ENCODE measurements around the gene NRARP. TPM values are rescaled to one million over a fixed set of nuclear protein-coding genes. Genes with fewer than 3 reads are reported as not detected.

Gene NRARP
- total RNA-seq, 2 experiments from 2014 or later = 0.96 to 1.4 TPM

DNA sequence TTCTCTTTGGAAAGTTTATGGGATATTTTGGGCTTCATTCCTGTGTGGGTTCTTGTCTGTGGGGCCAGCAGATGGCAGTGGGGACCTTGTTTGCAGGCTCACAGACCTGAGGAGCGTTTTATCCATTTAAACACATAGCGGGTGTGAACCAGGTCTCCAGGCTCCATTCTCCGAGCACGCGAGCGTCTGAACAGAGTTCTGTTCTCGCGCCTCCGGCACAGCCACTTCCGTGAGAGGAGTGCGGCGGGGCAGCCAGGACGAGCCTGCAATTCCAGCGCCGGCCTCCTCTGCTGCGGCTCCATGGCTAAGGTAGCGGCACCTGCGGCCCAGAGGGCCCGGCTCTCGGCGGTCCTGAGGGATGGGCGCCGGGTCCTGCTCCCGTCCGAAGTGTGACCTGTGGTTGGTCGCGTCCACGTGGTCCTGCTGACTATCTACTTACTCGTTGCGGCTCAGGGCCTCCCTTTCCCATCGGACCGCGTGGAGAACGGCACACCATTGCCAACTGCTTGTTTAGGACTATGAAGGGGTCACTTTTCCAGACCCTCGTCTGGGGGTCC lies 7.3 kb downstream of the NRARP start:
- H3K36me3 Mint-ChIP-seq (ENCODE audit: low read depth) = no peaks in the 10 kb centered on the region
- Histone ChIP-seq H3K27ac (ENCODE audit: low read depth in 1 of 2, low read length in 2 of 2) (no peak overlapping the region), H3K9me3 (ENCODE audit: control insufficient read depth in 1 of 2, insufficient read depth in 1 of 2, low read length in 2 of 2) (peaks cover 0 to 27% of the 10 kb centered on the region in 2 experiments), H3K4me3 (ENCODE audit: low read length) (peak overlapping the region; percentile 17), H3K36me3 (ENCODE audit: insufficient read depth, low read length) (no peaks in the 10 kb centered on the region), H3K4me1 (ENCODE audit: insufficient read depth, low read length) (peaks cover 15% of the 10 kb centered on the region), H3K27me3 (ENCODE audit: control insufficient read depth in 1 of 2, insufficient read depth in 2 of 2, low read length in 2 of 2) (peaks cover 57 to 60% of the 10 kb centered on the region in 2 experiments)
- no peak overlapping the region for H3K27ac Mint-ChIP-seq
- H3K9me3 Mint-ChIP-seq = no peaks in the 10 kb centered on the region
- no peaks in the 10 kb centered on the region for H3K4me1 Mint-ChIP-seq (ENCODE audit: low read depth)
- CTCF ChIA-PET = no interaction called here
- ATAC-seq (ENCODE audit: poor library complexity) = peak; percentile 37
- intact Hi-C loops (cut with DNase I, micrococcal nuclease) = loop anchor here (2.0 to 5.0 kb wide), 3 partner anchors 112 to 232 kb away; no protein-coding TSS in a partner anchor
- peak overlapping the region; percentile 34 for H3K4me3 Mint-ChIP-seq
- POLR2A ChIA-PET = no interaction called here
- TF ChIP-seq, protein P1, sequence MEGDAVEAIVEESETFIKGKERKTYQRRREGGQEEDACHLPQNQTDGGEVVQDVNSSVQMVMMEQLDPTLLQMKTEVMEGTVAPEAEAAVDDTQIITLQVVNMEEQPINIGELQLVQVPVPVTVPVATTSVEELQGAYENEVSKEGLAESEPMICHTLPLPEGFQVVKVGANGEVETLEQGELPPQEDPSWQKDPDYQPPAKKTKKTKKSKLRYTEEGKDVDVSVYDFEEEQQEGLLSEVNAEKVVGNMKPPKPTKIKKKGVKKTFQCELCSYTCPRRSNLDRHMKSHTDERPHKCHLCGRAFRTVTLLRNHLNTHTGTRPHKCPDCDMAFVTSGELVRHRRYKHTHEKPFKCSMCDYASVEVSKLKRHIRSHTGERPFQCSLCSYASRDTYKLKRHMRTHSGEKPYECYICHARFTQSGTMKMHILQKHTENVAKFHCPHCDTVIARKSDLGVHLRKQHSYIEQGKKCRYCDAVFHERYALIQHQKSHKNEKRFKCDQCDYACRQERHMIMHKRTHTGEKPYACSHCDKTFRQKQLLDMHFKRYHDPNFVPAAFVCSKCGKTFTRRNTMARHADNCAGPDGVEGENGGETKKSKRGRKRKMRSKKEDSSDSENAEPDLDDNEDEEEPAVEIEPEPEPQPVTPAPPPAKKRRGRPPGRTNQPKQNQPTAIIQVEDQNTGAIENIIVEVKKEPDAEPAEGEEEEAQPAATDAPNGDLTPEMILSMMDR (IDR thresholded peaks at IDR 0.05) = no peak
- peaks cover 38% of the 10 kb centered on the region for H3K27me3 Mint-ChIP-seq
- DNase-seq = peak in 2 of 14 experiments; percentile 28 to 36

DNA sequence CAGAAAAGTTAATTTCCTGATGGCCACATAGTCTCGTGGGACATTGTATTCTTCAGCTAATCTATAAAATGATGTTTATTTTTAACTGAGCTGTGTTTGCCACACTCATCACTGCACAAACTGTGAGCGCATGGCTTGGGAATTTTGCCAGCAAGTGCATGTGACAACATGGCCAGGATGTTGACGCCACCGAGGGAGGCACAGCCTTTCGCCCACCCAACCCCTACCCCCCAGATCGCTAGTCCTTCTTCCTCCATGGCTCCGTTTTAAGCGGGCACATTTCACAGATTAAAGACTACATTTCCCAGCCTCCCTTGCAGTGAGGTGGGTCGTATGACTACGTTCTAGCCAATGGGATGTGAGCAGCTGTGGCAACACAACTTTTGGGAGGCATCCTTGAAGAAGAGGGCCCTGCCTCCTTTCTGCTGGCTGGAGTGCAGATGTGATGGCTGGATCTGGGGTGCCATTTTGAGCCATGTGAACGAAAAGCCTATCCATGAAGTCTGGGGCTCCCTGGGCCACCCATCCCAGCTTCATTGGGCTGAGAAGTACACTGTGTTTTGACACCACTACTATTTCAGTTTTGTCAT lies 7.9 kb downstream of the NRARP start:
- peaks cover 38% of the 10 kb centered on the region for H3K27me3 Mint-ChIP-seq
- TF ChIP-seq, protein P1 (IDR thresholded peaks at IDR 0.05) = no peak

DNA sequence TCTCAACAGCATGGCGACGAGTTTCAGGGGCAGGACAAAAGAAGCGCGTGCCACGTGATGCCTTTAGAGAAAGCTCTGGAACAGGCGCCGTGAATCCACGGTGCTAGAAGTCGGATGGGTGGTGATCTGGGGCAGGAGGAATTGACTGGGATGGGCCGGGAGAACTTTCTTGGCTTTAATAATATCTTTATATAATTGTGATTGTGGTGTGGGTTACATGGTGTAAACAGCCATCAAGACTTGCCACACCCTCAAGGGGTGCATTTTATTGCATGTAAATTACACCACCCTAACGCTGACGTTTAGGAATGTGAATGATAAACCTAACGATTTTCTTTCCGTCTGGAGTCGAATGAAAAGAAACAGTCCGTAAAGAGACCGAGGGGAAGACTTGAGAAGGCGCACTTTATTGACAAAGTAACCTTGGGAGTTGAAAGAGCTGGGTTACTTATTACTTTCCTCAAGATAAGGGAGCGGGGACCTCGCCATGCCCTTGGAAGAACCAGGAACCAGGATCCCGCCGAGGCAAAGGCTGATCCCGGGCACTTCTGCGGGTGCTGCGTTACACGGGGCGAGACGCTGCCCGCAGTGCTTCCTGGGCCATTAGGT lies 8.5 kb downstream of the NRARP start:
- Histone ChIP-seq H3K9me3 (ENCODE audit: control insufficient read depth in 1 of 2, insufficient read depth in 1 of 2, low read length in 2 of 2) (peaks cover 0 to 27% of the 10 kb centered on the region in 2 experiments), H3K4me1 (ENCODE audit: insufficient read depth, low read length) (peaks cover 15% of the 10 kb centered on the region), H3K36me3 (ENCODE audit: insufficient read depth, low read length) (no peaks in the 10 kb centered on the region), H3K4me3 (ENCODE audit: low read length) (no peak overlapping the region), H3K27ac (ENCODE audit: low read depth in 1 of 2, low read length in 2 of 2) (no peak overlapping the region), H3K27me3 (ENCODE audit: control insufficient read depth in 1 of 2, insufficient read depth in 2 of 2, low read length in 2 of 2) (peaks cover 46 to 48% of the 10 kb centered on the region in 2 experiments)
- Mint-ChIP-seq H3K36me3 (ENCODE audit: low read depth) (no peaks in the 10 kb centered on the region), H3K4me3 (peak overlapping the region; percentile 54), H3K4me1 (ENCODE audit: low read depth) (no peaks in the 10 kb centered on the region), H3K27me3 (peaks cover 38% of the 10 kb centered on the region), H3K9me3 (no peaks in the 10 kb centered on the region), H3K27ac (no peak overlapping the region)
- no peak for DNase-seq
- POLR2A ChIA-PET = no interaction called here
- intact Hi-C loops (cut with DNase I, micrococcal nuclease) = loop anchor here (2.0 kb wide), 2 partner anchors 113 to 233 kb away; no protein-coding TSS in a partner anchor
- no peak for ATAC-seq (ENCODE audit: poor library complexity)
- TF ChIP-seq, protein P1 (IDR thresholded peaks at IDR 0.05) = no peak
- CTCF ChIA-PET = no interaction called here

More for the DNA sequence above, 7.9 kb downstream of the NRARP start:
- H3K9me3 Mint-ChIP-seq = no peaks in the 10 kb centered on the region
- H3K36me3 Mint-ChIP-seq (ENCODE audit: low read depth) = no peaks in the 10 kb centered on the region
- no peak overlapping the region for H3K27ac ChIP-seq (ENCODE audit: low read depth in 1 of 2, low read length in 2 of 2)
- H3K9me3 ChIP-seq (ENCODE audit: control insufficient read depth in 1 of 2, insufficient read depth in 1 of 2, low read length in 2 of 2) = peaks cover 0 to 27% of the 10 kb centered on the region in 2 experiments
- intact Hi-C loops (cut with DNase I, micrococcal nuclease) = loop anchor here (2.0 kb wide), 2 partner anchors 113 to 233 kb away; no protein-coding TSS in a partner anchor
- H3K4me3 ChIP-seq (ENCODE audit: low read length) = no peak overlapping the region
- ATAC-seq (ENCODE audit: poor library complexity) (peak; percentile 24), DNase-seq (peak in 3 of 14 experiments; percentile 36 to 61 (median 44))
- H3K4me3 Mint-ChIP-seq = peak overlapping the region; percentile 34
- ChIA-PET CTCF (no interaction called here), POLR2A (no interaction called here)
- no peaks in the 10 kb centered on the region for H3K4me1 Mint-ChIP-seq (ENCODE audit: low read depth)
- H3K27me3 ChIP-seq (ENCODE audit: control insufficient read depth in 1 of 2, insufficient read depth in 2 of 2, low read length in 2 of 2) = peaks cover 52 to 54% of the 10 kb centered on the region in 2 experiments
- H3K36me3 ChIP-seq (ENCODE audit: insufficient read depth, low read length) = no peaks in the 10 kb centered on the region
- peaks cover 15% of the 10 kb centered on the region for H3K4me1 ChIP-seq (ENCODE audit: insufficient read depth, low read length)
- H3K27ac Mint-ChIP-seq = no peak overlapping the region
